ENCODE measurements around the gene DNM3.
A peak's percentile ranks its signal among the peaks of the same experiment; 100 is the strongest.

Gene DNM3

GRCh38 chr1:171817511-171818265, 23.6 kb upstream of the DNM3 start:
- no peak for DNase-seq (ENCODE audit: low spot score)

GRCh38 chr1:171819946-171820345, 21.4 kb upstream of the DNM3 start:
- DNase-seq (ENCODE audit: low spot score) = no peak

- no peak for DNase-seq (ENCODE audit: low spot score)
Observed at GRCh38 chr1:171826973-171827372, 14.3 kb upstream of the DNM3 start.

GRCh38 chr1:171828794-171829193, 12.5 kb upstream of the DNM3 start:
- DNase-seq (ENCODE audit: low spot score) = no peak

GRCh38 chr1:171833091-171833825, 8.0 kb upstream of the DNM3 start:
- no peak for DNase-seq (ENCODE audit: low spot score)

- DNase-seq (ENCODE audit: low spot score) = no peak
Observed at GRCh38 chr1:171834821-171835220, 6.5 kb upstream of the DNM3 start.

- DNase-seq (ENCODE audit: low spot score) = no peak
Observed at GRCh38 chr1:171835891-171836290, 5.4 kb upstream of the DNM3 start.

GRCh38 chr1:171841931-171842761, 848 bp downstream of the DNM3 start:
- peak; percentile 7 for DNase-seq (ENCODE audit: low spot score)

GRCh38 chr1:171844381-171844780, 3.1 kb downstream of the DNM3 start:
- DNase-seq (ENCODE audit: low spot score) = no peak

- DNase-seq (ENCODE audit: low spot score) = no peak
Observed at GRCh38 chr1:171845998-171846397, 4.7 kb downstream of the DNM3 start.

- DNase-seq (ENCODE audit: low spot score) = no peak
Observed at GRCh38 chr1:171849245-171849898, 8.1 kb downstream of the DNM3 start.

- DNase-seq (ENCODE audit: low spot score) = no peak
Observed at GRCh38 chr1:171850651-171851350, 9.5 kb downstream of the DNM3 start.

- no peak for DNase-seq (ENCODE audit: low spot score)
Observed at GRCh38 chr1:171852272-171852671, 11.0 kb downstream of the DNM3 start.

GRCh38 chr1:171855381-171855780, 14.1 kb downstream of the DNM3 start:
- no peak for DNase-seq (ENCODE audit: low spot score)

- no peak for DNase-seq (ENCODE audit: low spot score)
Observed at GRCh38 chr1:171858696-171859095, 17.4 kb downstream of the DNM3 start.

- no peak for DNase-seq (ENCODE audit: low spot score)
Observed at GRCh38 chr1:171860696-171861095, 19.4 kb downstream of the DNM3 start.

- no peak for DNase-seq (ENCODE audit: low spot score)
Observed at GRCh38 chr1:171863531-171863930, 22.2 kb downstream of the DNM3 start.

GRCh38 chr1:171864308-171864707, 23.0 kb downstream of the DNM3 start:
- DNase-seq (ENCODE audit: low spot score) = no peak

- DNase-seq (ENCODE audit: low spot score) = no peak
Observed at GRCh38 chr1:171865106-171865505, 23.8 kb downstream of the DNM3 start.

- no peak for DNase-seq (ENCODE audit: low spot score)
Observed at GRCh38 chr1:171867236-171867635, 25.9 kb downstream of the DNM3 start.

GRCh38 chr1:171868217-171868803, 27.0 kb downstream of the DNM3 start:
- no peak for DNase-seq (ENCODE audit: low spot score)
